GM18505 (cell line): ENCODE results near the gene DNAJC4.
A peak's percentile ranks its signal among the peaks of the same experiment; 100 is the strongest.
"Not testable (repeated sequence)": the region's sequence is repeated elsewhere in the genome, so short reads cannot be mapped to it uniquely, and the experiment has no call there.

Experiments used
- ATAC-seq: cut with Tn5 transposase; IDR thresholded peaks from one replicate; pipeline ENCODE4 v1.9.1; 2021; ENCODE audit not compliant: unreplicated experiment
- POLR2A ChIP-seq: IDR thresholded peaks from 4 replicates; pipeline ENCODE4 v1.6.1; 2011; ENCODE audit warnings: borderline replicate concordance; ENCODE audit not compliant: insufficient read depth, insufficient read length; ENCODE audit errors: extremely low read depth

Gene DNAJC4

DNA sequence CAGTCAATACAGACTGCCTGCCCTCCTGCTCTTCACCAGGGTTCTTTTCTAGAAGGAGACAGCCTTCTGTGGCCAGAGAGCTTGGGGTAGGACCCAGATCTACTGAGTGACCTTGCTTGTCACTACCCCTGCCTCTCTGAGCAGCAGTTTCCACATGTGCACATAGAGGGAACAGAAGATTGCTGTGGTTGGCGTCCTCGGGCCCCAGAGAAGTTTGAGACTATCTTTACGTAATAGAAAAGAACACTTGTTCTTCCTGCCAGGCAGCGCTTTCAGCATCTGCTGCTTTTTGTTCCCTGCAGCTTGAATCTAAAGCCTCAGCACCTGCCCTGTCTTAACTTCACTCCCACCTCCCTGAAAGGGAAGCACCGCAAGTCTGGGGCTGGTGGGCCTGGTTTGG is 8.7 kb downstream of the DNAJC4 start:
- ATAC-seq: no peak
- TF ChIP-seq POLR2A: no peak

GRCh38 chr11:64239662-64240434 is 9.5 kb downstream of the DNAJC4 start:
- TF ChIP-seq POLR2A: no peak
- ATAC-seq: peak; percentile 2

DNA sequence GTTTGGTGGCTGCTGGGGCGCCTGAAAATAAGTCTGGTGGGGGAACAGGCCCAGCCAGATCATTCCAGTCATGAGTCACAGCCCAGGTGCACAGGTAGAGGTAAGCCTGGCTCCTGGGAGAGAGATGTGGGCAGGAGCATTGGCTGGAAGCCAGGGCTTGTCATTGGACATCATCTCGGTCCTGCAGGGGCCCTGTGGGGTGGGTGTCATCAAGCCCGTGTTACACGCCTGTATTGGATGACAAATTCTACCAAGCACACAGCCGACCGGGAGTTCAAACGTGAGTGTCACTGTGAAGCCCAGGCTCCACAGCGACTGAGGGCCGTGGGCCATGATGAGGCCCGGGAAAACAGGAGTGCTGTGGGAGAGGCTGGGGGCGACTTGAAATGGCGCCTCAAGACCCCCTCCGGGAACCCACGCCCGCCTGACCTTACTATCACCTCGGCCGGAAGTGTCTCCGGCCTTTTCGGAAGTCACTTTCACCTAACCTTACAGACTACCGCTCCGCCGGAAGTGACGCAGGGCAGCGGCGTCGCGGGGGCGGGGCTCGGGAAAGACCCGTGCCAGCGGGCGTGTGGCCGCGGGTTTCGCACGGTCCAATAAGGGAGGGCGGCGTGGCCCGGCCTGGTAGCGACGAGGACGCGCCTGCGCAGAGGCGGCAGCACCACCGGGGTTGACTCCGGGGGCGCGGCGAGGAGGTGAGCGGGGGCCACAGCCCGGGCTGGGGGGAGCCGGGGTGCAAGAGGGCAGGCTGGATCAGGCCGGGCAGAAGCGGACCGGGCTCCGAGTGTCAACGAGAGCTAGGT is 10.3 kb downstream of the DNAJC4 start, which contains the start of gene FKBP2:
Gene FKBP2 (plus strand): TSS at position 661 of the 806 bp plus-strand sequence. CDS start 1,293 bp downstream, outside the sequence.
- peak; percentile 96 for TF ChIP-seq POLR2A
- peak; percentile 54 for ATAC-seq

- no peak for TF ChIP-seq POLR2A
- no peak for ATAC-seq
These were observed 10.8 kb downstream of the DNAJC4 start for GRCh38 chr11:64241241-64241490.

GRCh38 chr11:64241491-64242374 is 11.4 kb downstream of the DNAJC4 start:
- TF ChIP-seq POLR2A: peak; percentile 69
- ATAC-seq: peak; percentile 63

- TF ChIP-seq POLR2A: no peak
- no peak for ATAC-seq
These were observed 13.0 kb downstream of the DNAJC4 start for GRCh38 chr11:64243236-64243854.

- no peak for TF ChIP-seq POLR2A
These were observed 13.8 kb downstream of the DNAJC4 start for GRCh38 chr11:64244107-64244506.

DNA sequence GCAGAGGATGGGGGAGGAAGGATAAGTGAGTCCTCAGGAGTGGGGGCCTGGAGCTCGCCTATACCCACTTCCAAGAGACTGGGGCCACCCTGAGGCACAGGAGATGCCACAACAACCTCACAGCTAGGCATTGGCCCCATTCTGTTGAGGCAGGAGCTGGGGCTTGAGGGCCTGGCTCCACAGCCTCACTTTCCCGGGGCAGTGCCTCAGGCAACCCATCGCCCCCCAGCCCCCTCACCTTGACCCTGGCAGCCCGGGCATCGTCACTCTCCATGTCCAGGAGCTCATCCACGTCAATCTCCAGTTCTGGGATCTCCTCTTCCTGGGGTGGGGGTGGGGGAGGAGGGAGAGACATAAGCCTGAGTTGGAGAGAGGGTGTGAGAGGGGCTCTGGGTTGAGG is 14.6 kb downstream of the DNAJC4 start:
- ATAC-seq: no peak
- no peak for TF ChIP-seq POLR2A

More at GRCh38 chr11:64244107-64244506, 13.8 kb downstream of the DNAJC4 start:
- ATAC-seq: no peak

GRCh38 chr11:64245401-64245796 is 15.1 kb downstream of the DNAJC4 start:
- no peak for TF ChIP-seq POLR2A

GRCh38 chr11:64245797-64246620 is 15.7 kb downstream of the DNAJC4 start:
- peak; percentile 52 for TF ChIP-seq POLR2A
- no peak for ATAC-seq

More at GRCh38 chr11:64245401-64245796, 15.1 kb downstream of the DNAJC4 start:
- no peak for ATAC-seq

DNA sequence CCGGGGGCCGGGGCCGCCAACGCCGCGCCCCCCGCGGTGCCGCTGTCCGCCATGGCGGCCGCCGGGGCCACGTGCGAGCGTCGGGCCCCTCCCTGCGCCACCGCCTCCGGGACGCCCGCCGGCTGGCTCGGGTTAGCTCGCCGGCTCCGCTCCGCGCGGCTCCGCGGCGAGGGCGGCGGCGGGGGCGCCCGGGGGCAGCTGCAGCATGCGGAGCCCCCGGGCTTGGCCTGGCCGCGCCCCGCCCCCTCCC is 16.2 kb downstream of the DNAJC4 start:
- ATAC-seq: not testable (repeated sequence)
